A673 (cell line): Measurements from ENCODE around the gene FRMD3. TPM values are rescaled to one million over a fixed set of nuclear protein-coding genes. Genes with fewer than 3 reads are reported as not detected.

Experiments used
- BruUV-seq: library from RNA; stranded (reverse); fragments of 400-500 nt; replicated peaks from 2 replicates; lab custom pipeline; 2021; lab: Mats Ljungman, UMichigan
- CTCF ChIA-PET: fragments of 300-600 bp; sonication (Branson Sonifier 250); formaldehyde crosslinking; loops from one replicate; lab custom pipeline; 2022; ENCODE audit warnings: antibody characterized with exemption; lab: Charles Lee
- POLR2A ChIA-PET: fragments of 300-600 bp; sonication (Branson Sonifier 250); formaldehyde crosslinking; loops from one replicate; lab custom pipeline; 2022; ENCODE audit warnings: antibody characterized with exemption; ENCODE audit not compliant: low non-redundant PET; lab: Charles Lee
- DNase-seq: peaks from one replicate; pipeline ENCODE4 v3.0.0-alpha.2; 2015; ENCODE audit warnings: low spot score
- H3K27ac ChIP-seq: fragments of 200-600 bp; sonication (generic); 2 replicates; pipeline ENCODE4 v1.5.1; 2016; ENCODE audit warnings: mixed run types, low read depth, mild to moderate bottlenecking, mixed read lengths, antibody characterized with exemption, low read length; ENCODE audit not compliant: poor library complexity, severe bottlenecking
- H3K27me3 ChIP-seq: fragments of 200-600 bp; sonication (generic); replicated peaks from 2 replicates; pipeline ENCODE4 v1.6.1; 2017; ENCODE audit warnings: mixed run types, low read depth, mild to moderate bottlenecking, mixed read lengths, antibody characterized with exemption, low read length; ENCODE audit not compliant: insufficient read depth, poor library complexity
- H3K36me3 ChIP-seq: fragments of 200-600 bp; sonication (generic); 2 replicates; pipeline ENCODE4 v1.6.1; 2016; ENCODE audit warnings: mixed run types, mild to moderate bottlenecking, mixed read lengths, antibody characterized with exemption, low read length; ENCODE audit not compliant: insufficient read depth, poor library complexity, severe bottlenecking
- H3K4me1 ChIP-seq: fragments of 200-600 bp; sonication (generic); 2 replicates; pipeline ENCODE4 v1.6.1; 2017; ENCODE audit warnings: mixed run types, mild to moderate bottlenecking, mixed read lengths, antibody characterized with exemption, low read length; ENCODE audit not compliant: insufficient read depth, poor library complexity, severe bottlenecking
- H3K4me3 ChIP-seq: fragments of 200-600 bp; sonication (generic); 2 replicates; pipeline ENCODE4 v1.5.1; 2016; ENCODE audit warnings: low read depth, mixed run types, mild to moderate bottlenecking, mixed read lengths, low read length; ENCODE audit not compliant: poor library complexity, severe bottlenecking
- H3K9me3 ChIP-seq: fragments of 200-600 bp; sonication (generic); 2 replicates; pipeline ENCODE4 v1.6.1; 2016; ENCODE audit warnings: mixed run types, low read depth, mild to moderate bottlenecking, mixed read lengths, antibody characterized with exemption, low read length; ENCODE audit not compliant: poor library complexity, severe bottlenecking
- EZH2 ChIP-seq: fragments of 200-600 bp; sonication (generic); IDR thresholded peaks from 2 replicates; pipeline ENCODE4 v1.6.1; 2017; ENCODE audit warnings: borderline replicate concordance, low read depth, mild to moderate bottlenecking, mixed read lengths, antibody characterized with exemption, low read length; ENCODE audit not compliant: poor library complexity, severe bottlenecking
- intact Hi-C: fragments of 100-400 bp; cut with micrococcal nuclease; formaldehyde crosslinking; loops from one replicate; pipeline ENCODE4 v1.10.0; 2022; ENCODE audit not compliant: unreplicated experiment
- total RNA-seq: library from RNA; stranded (reverse); gene quantifications from 2 replicates; pipeline ENCODE4 v1.2.3, GENCODE V29; 2021
- TF ChIP-seq, protein P1 (sequence below): fragments of 300-800, 200-600 bp; sonication (generic); conservative IDR thresholded peaks from 2 replicates; pipeline ENCODE4 v1.5.1; 2017; ENCODE audit warnings: low read depth, mild to moderate bottlenecking, antibody characterized with exemption, low read length, moderate library complexity, mixed read lengths

Gene FRMD3
- total RNA-seq, 1 experiment from 2014 or later, result 1.0 TPM

DNA sequence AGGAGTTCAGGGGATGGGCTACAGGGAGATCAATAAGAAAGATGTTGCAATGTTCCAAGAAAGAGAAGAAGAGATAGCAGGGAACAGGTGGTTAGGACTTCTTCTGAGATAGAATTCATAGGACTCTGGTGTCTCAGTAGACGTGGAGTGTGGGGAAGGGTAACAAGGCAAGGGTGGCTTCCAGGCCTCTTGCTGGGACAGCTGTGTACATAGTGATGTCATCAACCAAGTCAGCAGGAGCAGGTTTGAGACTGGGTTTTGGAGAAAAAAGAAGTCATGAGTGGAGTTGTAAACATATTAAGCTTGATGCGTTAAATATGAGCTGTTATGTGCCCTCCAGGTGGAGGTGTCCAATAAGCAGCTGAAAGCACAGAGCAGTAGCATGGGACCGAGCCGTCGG lies 263.4 kb downstream of the FRMD3 start:
- ChIA-PET POLR2A (no interaction called here), CTCF (no interaction called here)
- intact Hi-C loops, result loop anchor here (10.0 kb wide), 1 partner anchor 60 kb away; no protein-coding TSS in a partner anchor
- H3K4me1 ChIP-seq, result no peaks in the 10 kb centered on the region
- BruUV-seq, result no TSS peak
- no peaks in the 10 kb centered on the region for H3K36me3 ChIP-seq
- TF ChIP-seq EZH2, result no peak
- TF ChIP-seq, protein P1, sequence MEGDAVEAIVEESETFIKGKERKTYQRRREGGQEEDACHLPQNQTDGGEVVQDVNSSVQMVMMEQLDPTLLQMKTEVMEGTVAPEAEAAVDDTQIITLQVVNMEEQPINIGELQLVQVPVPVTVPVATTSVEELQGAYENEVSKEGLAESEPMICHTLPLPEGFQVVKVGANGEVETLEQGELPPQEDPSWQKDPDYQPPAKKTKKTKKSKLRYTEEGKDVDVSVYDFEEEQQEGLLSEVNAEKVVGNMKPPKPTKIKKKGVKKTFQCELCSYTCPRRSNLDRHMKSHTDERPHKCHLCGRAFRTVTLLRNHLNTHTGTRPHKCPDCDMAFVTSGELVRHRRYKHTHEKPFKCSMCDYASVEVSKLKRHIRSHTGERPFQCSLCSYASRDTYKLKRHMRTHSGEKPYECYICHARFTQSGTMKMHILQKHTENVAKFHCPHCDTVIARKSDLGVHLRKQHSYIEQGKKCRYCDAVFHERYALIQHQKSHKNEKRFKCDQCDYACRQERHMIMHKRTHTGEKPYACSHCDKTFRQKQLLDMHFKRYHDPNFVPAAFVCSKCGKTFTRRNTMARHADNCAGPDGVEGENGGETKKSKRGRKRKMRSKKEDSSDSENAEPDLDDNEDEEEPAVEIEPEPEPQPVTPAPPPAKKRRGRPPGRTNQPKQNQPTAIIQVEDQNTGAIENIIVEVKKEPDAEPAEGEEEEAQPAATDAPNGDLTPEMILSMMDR, result no peak
- H3K9me3 ChIP-seq, result no peaks in the 10 kb centered on the region
- no peak overlapping the region for H3K27ac ChIP-seq
- no peak for DNase-seq
- H3K27me3 ChIP-seq, result no peaks in the 10 kb centered on the region
- no peak overlapping the region for H3K4me3 ChIP-seq

DNA sequence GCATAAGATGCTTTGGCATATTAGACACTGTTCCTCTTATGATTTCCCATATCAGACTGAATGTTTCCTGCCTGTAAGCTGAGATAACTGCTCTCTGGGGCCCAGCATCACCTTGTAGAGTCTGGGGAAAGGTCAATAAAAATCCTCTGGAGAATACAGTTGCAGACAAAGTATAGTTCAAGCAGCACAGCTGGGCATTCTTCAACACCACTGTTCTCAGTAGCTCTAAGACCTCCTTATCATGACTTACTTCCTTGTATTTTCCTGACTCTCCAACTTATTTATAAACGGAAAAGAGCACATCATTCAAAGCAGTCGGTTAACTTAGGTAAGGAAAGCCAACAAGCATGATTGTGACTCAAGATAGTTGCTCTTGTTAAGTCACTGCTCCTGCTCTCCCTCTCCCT lies 266.5 kb downstream of the FRMD3 start:
- no peaks in the 10 kb centered on the region for H3K27me3 ChIP-seq
- no peaks in the 10 kb centered on the region for H3K9me3 ChIP-seq
- DNase-seq, result no peak
- CTCF ChIA-PET, result no interaction called here
- H3K27ac ChIP-seq, result no peak overlapping the region
- TF ChIP-seq EZH2, result no peak
- TF ChIP-seq, protein P1, result no peak
- intact Hi-C loops, result loop anchor here (10.0 kb wide), 1 partner anchor 57 kb away; no protein-coding TSS in a partner anchor
- POLR2A ChIA-PET, result no interaction called here
- H3K4me1 ChIP-seq, result no peaks in the 10 kb centered on the region
- H3K4me3 ChIP-seq, result no peak overlapping the region
- no TSS peak for BruUV-seq
- no peaks in the 10 kb centered on the region for H3K36me3 ChIP-seq

DNA sequence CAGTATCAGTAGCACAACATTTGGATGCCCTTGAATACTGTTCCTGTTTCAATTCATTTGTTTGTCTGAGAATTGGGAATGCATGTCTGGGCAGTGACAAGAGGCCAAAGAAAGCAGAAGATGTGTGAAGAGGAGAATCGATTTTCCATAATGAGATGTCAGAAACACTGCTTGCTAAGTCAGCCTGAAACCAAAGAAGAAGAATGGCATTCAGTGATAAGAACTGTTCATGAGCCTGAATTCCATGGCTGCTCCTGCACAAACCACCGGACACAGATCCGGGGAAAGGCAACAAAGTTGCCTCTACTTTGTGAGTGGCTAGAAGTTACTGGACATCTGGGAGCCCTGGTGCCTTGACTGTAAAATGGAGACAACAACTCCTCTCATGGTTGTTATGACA lies 268.1 kb downstream of the FRMD3 start:
- H3K4me3 ChIP-seq, result no peak overlapping the region
- DNase-seq, result no peak
- H3K4me1 ChIP-seq, result no peaks in the 10 kb centered on the region
- H3K27ac ChIP-seq, result no peak overlapping the region
- no peak for TF ChIP-seq EZH2
- TF ChIP-seq, protein P1, result no peak
- no TSS peak for BruUV-seq
- ChIA-PET CTCF (no interaction called here), POLR2A (no interaction called here)
- H3K9me3 ChIP-seq, result no peaks in the 10 kb centered on the region
- intact Hi-C loops, result loop anchor here (10.0 kb wide), 1 partner anchor 55 kb away; no protein-coding TSS in a partner anchor
- no peaks in the 10 kb centered on the region for H3K36me3 ChIP-seq
- no peaks in the 10 kb centered on the region for H3K27me3 ChIP-seq
